HEK293 (cell line): ENCODE data around the gene CELSR1.

Experiments
- CTCF ChIP-seq: fragments of 450-650 bp; formaldehyde crosslinking; IDR thresholded peaks from 2 replicates; pipeline ENCODE4 v1.5.1; 2016; ENCODE audit warnings: missing biosample characterization, missing genetic modification characterization
- SP2 ChIP-seq: fragments of 450-650 bp; formaldehyde crosslinking; IDR thresholded peaks from 2 replicates; pipeline ENCODE4 v1.5.1; 2016; ENCODE audit warnings: missing biosample characterization, missing genetic modification characterization
- ZNF366 ChIP-seq: fragments of 450-650 bp; formaldehyde crosslinking; conservative IDR thresholded peaks from 2 replicates; pipeline ENCODE4 v1.5.1; 2016; ENCODE audit warnings: missing biosample characterization, missing genetic modification characterization
- ZNF488 ChIP-seq: fragments of 450-650 bp; formaldehyde crosslinking; IDR thresholded peaks from 2 replicates; pipeline ENCODE4 v1.5.1; 2016; ENCODE audit warnings: missing biosample characterization, missing genetic modification characterization

GRCh38 chr22:46540874-46541273 is 3.5 kb upstream of the CELSR1 start:
- no peak for TF ChIP-seq SP2 (tag by site-specific recombination)
- no peak for TF ChIP-seq ZNF366
- TF ChIP-seq CTCF (tag by site-specific recombination), result no peak
- TF ChIP-seq ZNF488 (tag by site-specific recombination), result no peak
